ENCODE measurements around the gene KCMF1.

- TF ChIP-seq CTCF (IDR thresholded peaks at IDR 0.05; ENCODE audit: poor library complexity): no peak
- TF ChIP-seq EZH2 (IDR thresholded peaks at IDR 0.05; ENCODE audit: borderline replicate concordance): no peak
- no peak for TF ChIP-seq EZH2phosphoT487 (IDR thresholded peaks at IDR 0.05; ENCODE audit: low read depth, severe bottlenecking, unreplicated experiment)
These were observed 118.6 kb downstream of the KCMF1 start for GRCh38 chr2:85089585-85089984.

All from hepatocyte (in vitro differentiated cells).